ENCODE data around the gene ARL4A.
"Not testable (repeated sequence)": the region's sequence is repeated elsewhere in the genome, so short reads cannot be mapped to it uniquely, and the experiment has no call there.

ARL4A gene

GRCh38 chr7:12643001-12643643 lies 44.3 kb upstream of the ARL4A start:
- peak in 1 of 2 donors; percentile 32 for DNase-seq (ENCODE audit: low read depth in 2 of 2)
- H3K4me3 ChIP-seq (replicated peaks in 1 of 2; ENCODE audit: low read depth in 2 of 2, low read length in 2 of 2) = no peak overlapping the region
- no peak for TF ChIP-seq CTCF (IDR thresholded peaks at IDR 0.05; ENCODE audit: low read depth, low read length)

- H3K4me3 ChIP-seq (replicated peaks in 1 of 2; ENCODE audit: low read depth in 2 of 2, low read length in 2 of 2) = no peak overlapping the region
- DNase-seq (ENCODE audit: low read depth in 2 of 2) = no peak
- TF ChIP-seq CTCF (IDR thresholded peaks at IDR 0.05; ENCODE audit: low read depth, low read length) = no peak
Observed at GRCh38 chr7:12643644-12644043, 43.8 kb upstream of the ARL4A start.

GRCh38 chr7:12645212-12645611 lies 42.2 kb upstream of the ARL4A start:
- not testable (repeated sequence) for DNase-seq (ENCODE audit: low read depth in 2 of 2); H3K4me3 ChIP-seq (replicated peaks in 1 of 2; ENCODE audit: low read depth in 2 of 2, low read length in 2 of 2)

- H3K4me3 ChIP-seq (replicated peaks in 1 of 2; ENCODE audit: low read depth in 2 of 2, low read length in 2 of 2) = no peak overlapping the region
- no peak for TF ChIP-seq CTCF (IDR thresholded peaks at IDR 0.05; ENCODE audit: low read depth, low read length)
Observed at GRCh38 chr7:12646139-12646538, 41.3 kb upstream of the ARL4A start.

GRCh38 chr7:12647364-12648219 lies 39.8 kb upstream of the ARL4A start:
- H3K4me3 ChIP-seq (replicated peaks in 1 of 2; ENCODE audit: low read depth in 2 of 2, low read length in 2 of 2) = no peak overlapping the region
- DNase-seq (ENCODE audit: low read depth in 2 of 2) = peak in 1 of 2 donors; percentile 78
- TF ChIP-seq CTCF (IDR thresholded peaks at IDR 0.05; ENCODE audit: low read depth, low read length) = no peak

More at GRCh38 chr7:12646139-12646538, 41.3 kb upstream of the ARL4A start:
- peak; percentile 29 to 37 for DNase-seq (ENCODE audit: low read depth in 2 of 2)

- no peak for TF ChIP-seq CTCF (IDR thresholded peaks at IDR 0.05; ENCODE audit: low read depth, low read length)
- DNase-seq (ENCODE audit: low read depth in 2 of 2) = no peak
- H3K4me3 ChIP-seq (replicated peaks in 1 of 2; ENCODE audit: low read depth in 2 of 2, low read length in 2 of 2) = no peak overlapping the region
Observed at GRCh38 chr7:12648704-12649261, 38.6 kb upstream of the ARL4A start.

- TF ChIP-seq CTCF (IDR thresholded peaks at IDR 0.05; ENCODE audit: low read depth, low read length) = no peak
- no peak for DNase-seq (ENCODE audit: low read depth in 2 of 2)
- no peak overlapping the region for H3K4me3 ChIP-seq (replicated peaks in 1 of 2; ENCODE audit: low read depth in 2 of 2, low read length in 2 of 2)
Observed at GRCh38 chr7:12649348-12649747, 38.1 kb upstream of the ARL4A start.
